Right renal pelvis (tissue), 4 donors: ENCODE results near the gene COX4I1. TPM values are rescaled to one million over a fixed set of nuclear protein-coding genes. Genes with fewer than 3 reads are reported as not detected.

Experiments
- DNase-seq, 4 donors: peaks; one replicate each; pipeline ENCODE4 v3.0.0-alpha.2; 2013; ENCODE audit warnings: low read depth in 4 of 4, low spot score in 3 of 4, missing footprints in 1 of 4
- polyA plus RNA-seq, 4 donors: library from polyadenylated mRNA; unstranded; fragments of 120-200 nt; gene quantifications; one replicate each; pipeline ENCODE4 v1.2.1, GENCODE V29; 2013; ENCODE audit not compliant: insufficient read length in 4 of 4

Gene COX4I1
- polyA plus RNA-seq: 100 to 1,000 TPM; 357 to 440 (median 366) TPM

DNA sequence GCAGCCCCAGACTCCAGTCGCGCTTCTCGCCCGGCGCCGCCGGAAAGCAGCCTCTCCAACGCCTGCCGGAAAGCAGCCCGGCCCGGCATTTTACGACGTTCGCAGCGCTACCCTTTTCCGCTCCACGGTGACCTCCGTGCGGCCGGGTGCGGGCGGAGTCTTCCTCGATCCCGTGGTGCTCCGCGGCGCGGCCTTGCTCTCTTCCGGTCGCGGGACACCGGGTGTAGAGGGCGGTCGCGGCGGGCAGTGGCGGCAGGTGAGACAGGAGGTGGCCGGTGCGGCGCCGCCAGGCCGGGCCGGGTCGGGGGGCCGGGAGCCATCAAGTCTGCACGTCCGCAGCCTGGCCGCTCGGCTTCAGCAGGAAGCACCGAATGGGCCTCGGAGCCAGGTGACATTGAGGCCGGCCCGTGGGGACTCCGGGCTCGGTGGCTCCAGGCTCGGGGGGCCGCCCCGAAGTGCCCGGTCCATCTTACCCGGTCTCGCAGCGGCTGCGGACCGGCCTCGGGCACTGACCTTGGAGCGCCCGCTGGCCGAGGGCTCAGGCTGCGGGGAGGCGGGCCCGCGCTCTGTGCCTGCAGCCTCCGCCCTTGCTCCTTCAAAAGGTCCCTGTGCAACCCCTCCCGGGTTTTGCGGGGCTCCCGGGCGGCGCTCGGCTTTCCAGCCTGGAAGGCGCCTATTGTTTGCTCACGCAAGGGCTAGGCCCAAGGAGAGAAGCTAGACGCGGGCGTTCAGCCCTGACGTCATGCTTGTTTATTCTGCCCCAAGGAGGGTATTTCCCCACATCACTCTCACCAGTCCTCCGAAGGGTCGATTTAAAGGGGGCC is at the start of gene COX4I1, which contains the start of gene EMC8:
COX4I1 (plus strand) TSS at position 199 of the 824 bp plus-strand sequence. CDS start 1,511 bp downstream, outside the sequence.
EMC8 (minus strand) TSS at position 48 of the 824 bp plus-strand sequence. CDS start 249 bp downstream, outside the sequence.
- peak; percentile 84 to 89 (median 88) for DNase-seq

DNA sequence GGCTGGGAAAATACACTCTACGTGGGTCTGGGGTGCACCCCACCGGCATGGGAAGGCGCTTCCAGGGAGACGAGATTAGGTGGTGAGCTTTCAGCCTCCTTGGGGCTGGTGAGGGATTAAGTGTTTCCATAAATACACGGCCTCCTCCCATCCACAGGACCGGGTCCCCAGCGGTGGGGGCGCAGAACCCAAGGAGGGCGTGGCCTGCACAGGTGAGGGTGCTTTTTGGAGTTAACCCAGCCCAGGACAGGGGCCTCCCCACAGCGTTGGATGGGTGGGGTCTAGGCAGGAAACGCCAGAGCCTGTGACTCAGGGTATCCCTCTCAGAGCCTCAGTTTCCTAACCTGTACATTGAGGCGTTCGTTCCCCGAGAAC is 49.7 kb upstream of the COX4I1 start:
- no peak for DNase-seq

DNA sequence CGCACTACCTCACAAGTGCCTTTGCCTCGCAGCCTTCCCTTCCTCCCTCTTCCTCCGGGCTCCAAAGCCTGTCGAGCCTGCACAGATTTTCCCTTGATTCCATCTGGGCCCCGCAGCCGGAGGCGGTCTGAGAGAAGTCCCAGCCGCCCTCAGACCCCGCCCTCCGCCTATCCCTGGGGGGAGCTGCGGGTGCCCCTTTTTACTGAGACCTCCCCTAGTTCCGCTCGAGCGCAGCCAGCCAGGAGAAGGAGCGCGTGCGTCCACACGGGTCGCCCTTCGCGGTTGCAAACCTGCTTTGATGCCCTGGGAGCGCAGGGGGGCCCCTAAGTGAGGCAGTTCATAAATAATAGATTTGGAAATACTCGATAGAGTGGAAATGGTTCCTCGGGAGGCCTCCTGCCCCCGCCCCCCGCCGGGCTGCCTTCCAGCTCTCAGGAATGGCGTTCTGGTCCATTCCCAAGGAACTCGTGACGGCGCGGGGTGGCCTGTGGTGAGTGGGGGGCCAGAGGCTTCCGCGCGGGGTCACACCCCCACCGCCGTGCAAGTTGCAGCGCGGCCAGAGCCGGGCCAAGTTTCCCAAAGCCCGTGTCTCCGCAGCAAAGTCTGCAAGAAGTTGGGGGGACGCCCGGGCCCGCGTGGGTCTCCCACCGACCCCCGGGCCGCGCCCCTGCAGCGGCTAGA is 49.2 kb upstream of the COX4I1 start:
- peak in 3 of 4 donors; percentile 43 to 45 (median 43) for DNase-seq

DNA sequence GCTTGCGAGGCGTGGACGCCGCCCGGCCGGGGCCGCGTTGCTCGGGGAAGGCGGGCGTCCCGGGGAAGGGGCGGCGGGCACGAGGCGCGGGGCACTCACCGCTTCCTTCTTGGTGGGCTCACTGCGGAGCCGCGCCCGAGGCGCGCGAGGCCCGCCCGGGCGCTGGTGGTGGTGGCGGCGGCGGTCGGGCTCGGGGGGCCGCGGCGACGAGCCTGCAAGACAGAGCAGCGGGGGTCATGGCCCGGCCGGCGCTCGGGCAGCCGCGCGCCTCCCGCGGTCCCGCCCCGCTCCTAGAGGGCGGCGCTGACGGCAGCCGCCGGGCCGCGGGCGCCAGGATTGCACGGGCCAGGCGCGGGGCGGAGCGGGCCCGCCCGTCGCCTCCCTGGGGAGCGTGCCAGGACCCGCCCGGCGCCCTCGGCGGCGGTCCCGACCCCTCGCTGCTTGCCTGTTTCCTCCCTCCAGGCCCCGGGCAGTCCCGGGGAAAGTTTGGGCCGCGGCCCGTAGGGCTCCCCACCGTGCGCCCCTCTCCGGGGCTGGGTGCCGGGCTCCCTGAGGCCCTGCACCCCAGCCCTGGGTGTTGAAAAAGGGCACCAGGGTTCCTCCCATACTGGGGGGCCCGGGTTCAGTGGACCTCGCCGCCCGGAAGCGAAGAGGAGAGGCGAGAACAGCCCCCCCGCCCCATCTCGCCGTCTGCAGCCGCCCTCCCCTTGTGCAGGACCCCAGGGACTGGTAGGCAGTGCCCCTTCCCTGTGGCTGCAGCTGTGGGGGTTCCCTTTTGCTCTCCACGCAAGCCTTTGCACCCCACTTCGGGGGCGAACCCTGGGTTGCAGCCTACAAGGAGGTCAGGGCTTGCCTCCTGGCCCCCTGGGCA is 48.4 kb upstream of the COX4I1 start, which contains the start of gene C16orf74:
C16orf74 (minus strand) TSS at position 270 of the 871 bp plus-strand sequence. CDS start 15,879 bp downstream, outside the sequence.
- no peak for DNase-seq

DNA sequence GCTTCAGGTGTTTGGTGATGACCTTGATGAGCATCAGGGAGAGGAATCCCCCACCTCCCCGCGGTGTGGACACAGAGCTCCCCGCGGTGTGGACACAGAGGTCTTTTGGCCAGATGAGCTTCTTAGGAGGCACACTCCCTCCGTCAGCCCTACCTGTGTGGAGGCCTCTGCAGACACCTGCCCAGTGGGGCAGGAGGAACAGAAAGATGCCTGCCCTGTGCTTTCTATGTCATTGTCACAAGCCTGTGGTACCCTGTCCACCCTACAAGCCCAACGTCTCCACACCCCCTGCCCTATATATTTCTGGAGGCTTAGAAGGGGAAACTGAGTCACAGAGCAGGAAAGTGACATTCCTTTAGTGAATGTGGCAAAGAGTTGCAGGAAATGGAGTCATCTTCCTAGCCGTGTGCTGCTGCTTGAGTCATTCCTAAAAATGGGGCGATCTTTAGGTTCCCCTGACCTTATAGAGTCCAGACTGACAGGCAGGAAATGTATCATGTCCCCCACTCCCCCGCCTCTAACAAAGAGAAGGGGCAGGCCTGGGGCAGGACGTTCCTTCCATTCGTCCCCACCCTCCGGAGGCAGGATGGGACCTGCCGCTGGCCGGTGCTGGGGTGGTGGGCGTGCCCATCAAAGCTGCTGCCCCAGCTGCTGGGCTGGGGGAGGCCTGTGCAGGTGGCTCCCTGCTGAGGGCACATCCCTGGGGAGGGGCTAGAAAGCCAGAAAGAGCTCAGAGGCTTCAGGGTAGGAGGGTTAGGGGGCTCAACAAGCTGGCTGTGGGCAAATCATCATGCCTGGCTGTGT is 47.6 kb upstream of the COX4I1 start:
- no peak for DNase-seq

DNA sequence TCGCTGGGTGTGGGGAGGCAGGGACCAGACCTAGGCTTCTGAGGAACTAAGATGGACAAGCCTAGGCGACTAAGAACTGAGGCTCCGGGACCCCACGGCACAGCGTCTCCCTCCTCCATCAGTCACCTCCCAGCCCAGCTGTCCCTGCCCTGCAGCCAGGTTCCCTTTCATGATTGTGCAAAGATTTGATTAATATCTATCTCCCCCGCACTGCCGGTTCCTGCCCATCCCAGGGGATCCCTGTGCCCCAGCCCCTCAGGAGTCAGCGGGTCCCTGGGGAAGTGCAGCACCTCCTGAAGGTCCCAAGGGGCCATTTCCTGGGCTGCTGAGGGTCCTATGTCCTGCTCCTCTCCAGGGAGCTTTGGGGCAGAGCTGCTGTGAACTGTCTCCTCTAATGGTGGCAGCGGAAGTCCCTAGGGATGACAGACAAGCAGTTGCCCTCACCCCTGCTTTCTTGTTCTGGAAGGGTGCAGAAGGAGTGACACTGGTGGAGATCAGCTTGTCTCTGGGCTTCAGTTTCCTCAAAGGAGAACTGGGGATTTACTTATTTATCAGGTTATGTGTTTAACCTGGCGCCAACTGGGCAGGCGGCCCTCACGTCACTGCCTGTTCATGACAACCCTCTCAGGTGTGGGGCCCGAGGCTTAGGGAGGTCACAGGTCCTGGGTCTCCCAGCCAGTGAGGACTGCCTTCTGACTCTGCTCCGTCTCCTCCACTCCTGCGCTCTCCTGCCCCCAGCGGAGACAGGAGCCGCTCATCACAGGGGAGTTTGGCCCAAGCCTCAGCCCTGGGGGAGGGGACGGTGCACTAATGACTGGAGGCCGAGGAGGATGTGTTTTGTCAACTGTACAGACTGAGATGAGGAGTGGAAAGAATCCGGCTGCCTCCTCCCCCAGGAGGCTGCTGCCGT is 46.7 kb upstream of the COX4I1 start:
- DNase-seq: peak in 3 of 4 donors; percentile 38 to 50 (median 41)

GRCh38 chr16:85753559-85753958 is 45.9 kb upstream of the COX4I1 start:
- DNase-seq: no peak

DNA sequence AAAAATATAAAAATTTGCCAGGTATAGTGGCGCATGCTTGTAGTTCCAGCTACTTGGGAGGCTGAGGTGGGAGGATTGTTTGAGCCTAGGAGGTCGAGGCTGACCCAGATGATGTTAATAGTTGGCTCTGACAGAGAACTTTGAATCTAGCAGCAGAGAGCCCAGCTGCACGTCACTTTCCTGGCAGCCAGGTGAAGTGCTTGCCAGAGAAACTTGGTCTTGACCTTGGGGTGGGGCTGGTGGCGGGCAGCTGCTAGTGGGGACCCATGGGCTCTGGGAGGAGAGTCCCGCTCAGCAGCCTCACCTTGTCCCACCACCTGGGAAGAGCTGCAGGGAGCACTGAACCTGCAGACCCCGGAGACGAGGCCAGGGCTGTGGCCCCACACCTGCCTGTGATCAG is 45.5 kb upstream of the COX4I1 start:
- DNase-seq: no peak

DNA sequence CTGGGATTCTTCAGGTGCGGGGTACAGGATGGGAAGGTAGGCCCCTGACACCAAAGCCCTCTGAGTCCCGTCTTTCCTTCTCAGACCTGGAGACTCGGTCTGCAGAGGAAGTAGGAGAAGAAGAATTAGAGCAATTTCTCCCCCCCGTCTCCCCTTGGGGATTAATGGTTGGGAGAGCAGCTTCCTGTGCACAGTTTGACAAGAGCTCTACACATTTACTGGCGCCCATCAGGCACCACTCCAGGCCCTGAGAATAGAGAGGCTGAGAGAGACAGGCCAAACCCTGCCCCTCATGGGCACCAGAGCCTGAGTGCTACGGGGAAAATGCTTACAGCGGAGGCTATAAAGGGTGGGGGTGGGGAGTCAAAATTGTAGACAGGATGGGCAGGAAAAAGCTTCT is 45.1 kb upstream of the COX4I1 start:
- DNase-seq: no peak

GRCh38 chr16:85755929-85756768 is 43.3 kb upstream of the COX4I1 start:
- DNase-seq: no peak

- no peak for DNase-seq
These were observed 42.1 kb upstream of the COX4I1 start for GRCh38 chr16:85757341-85757822.

DNA sequence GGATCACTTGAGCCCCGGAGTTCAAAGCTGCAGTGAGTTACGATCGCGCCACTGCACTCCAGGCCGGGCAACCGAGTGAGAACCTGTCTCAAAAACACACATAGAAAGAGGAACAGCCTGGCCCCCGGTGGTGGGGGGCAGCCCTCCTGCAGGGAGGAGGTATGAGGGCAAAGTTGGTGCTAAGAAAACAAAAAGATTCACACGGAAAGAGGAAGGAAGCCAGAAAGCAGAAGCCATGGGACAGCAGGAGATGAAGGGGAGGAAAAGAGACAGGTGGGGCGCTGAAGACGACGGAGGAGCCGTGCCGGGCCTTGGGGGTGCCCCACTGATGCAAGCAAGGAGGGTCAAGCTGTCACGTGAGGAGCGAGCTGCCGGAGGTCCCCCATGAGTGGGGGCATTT is 40.4 kb upstream of the COX4I1 start:
- no peak for DNase-seq

GRCh38 chr16:85759631-85760419 is 39.7 kb upstream of the COX4I1 start:
- no peak for DNase-seq

DNA sequence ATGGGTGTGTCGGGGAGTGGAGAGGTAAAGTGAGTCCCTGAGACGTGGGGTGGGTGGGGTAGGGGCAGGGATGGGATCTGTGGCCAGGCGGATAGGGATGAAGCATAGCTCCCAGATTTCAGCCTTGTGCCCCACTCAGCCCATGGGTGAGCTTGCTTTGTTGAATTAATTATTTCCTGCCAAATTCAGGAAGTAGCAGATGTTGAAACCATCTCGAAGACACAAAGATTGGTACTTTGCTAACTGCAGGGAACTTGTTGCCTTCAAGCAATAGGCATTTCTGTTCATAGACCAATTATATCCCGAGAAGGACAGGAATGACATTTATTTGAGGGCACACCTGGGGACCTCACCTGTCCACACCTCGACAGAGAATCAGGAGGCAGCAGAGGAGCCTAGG is 37.6 kb upstream of the COX4I1 start:
- no peak for DNase-seq

GRCh38 chr16:85762970-85763369 is 36.5 kb upstream of the COX4I1 start:
- no peak for DNase-seq

- DNase-seq: no peak
These were observed 35.9 kb upstream of the COX4I1 start for GRCh38 chr16:85763616-85764015.

GRCh38 chr16:85765211-85765610 is 34.3 kb upstream of the COX4I1 start:
- no peak for DNase-seq
